Cardiac fibroblast (primary cell): ENCODE results near the gene P2RY14.

Experiments used
- DNase-seq, 2 donors: peaks; one replicate each; pipeline versions ENCODE4 v3.0.0 to v3.0.0-alpha.2; 2010; ENCODE audit warnings: low read depth in 2 of 2
- H3K4me3 ChIP-seq, 2 donors: replicated peaks in 1 of 2; 1 replicate in 1 of 2; 2 replicates in 1 of 2; pipeline ENCODE4 v1.5.1; 2011; ENCODE audit warnings: low read depth in 2 of 2, low read length in 2 of 2, mild to moderate bottlenecking in 2 of 2, moderate library complexity in 1 of 2
- CTCF ChIP-seq: IDR thresholded peaks from one replicate; pipeline ENCODE4 v1.5.1; 2011; ENCODE audit warnings: low read depth, mild to moderate bottlenecking, low read length, inconsistent platforms

P2RY14 gene

GRCh38 chr3:151228666-151229040, 49.7 kb downstream of the P2RY14 start:
- no peak overlapping the region for H3K4me3 ChIP-seq
- peak; percentile 75 to 84 for DNase-seq
- TF ChIP-seq CTCF = no peak

- H3K4me3 ChIP-seq = no peak overlapping the region
- DNase-seq = peak; percentile 89 to 90
- TF ChIP-seq CTCF = peak; percentile 89
Observed at GRCh38 chr3:151227807-151228665, 50.3 kb downstream of the P2RY14 start.

- H3K4me3 ChIP-seq = no peak overlapping the region
Observed at GRCh38 chr3:151227266-151227806, 51.0 kb downstream of the P2RY14 start.

GRCh38 chr3:151226825-151227224, 51.5 kb downstream of the P2RY14 start:
- H3K4me3 ChIP-seq = no peak overlapping the region
- no peak for TF ChIP-seq CTCF
- no peak for DNase-seq

More at GRCh38 chr3:151227266-151227806, 51.0 kb downstream of the P2RY14 start:
- no peak for TF ChIP-seq CTCF
- no peak for DNase-seq

- no peak for TF ChIP-seq CTCF
- H3K4me3 ChIP-seq = no peak overlapping the region
- DNase-seq = peak; percentile 81 to 94
Observed at GRCh38 chr3:151226088-151226563, 52.2 kb downstream of the P2RY14 start.

- TF ChIP-seq CTCF = no peak
- DNase-seq = no peak
- H3K4me3 ChIP-seq = no peak overlapping the region
Observed at GRCh38 chr3:151225040-151225975, 53.0 kb downstream of the P2RY14 start.
